Right lobe of liver (tissue), 4 donors: ENCODE results near the gene CYP27C1.

Experiments
- CTCF ChIP-seq, 4 donors: fragments of 200-600 bp in 3 of 4; fragments of 450-650 bp in 1 of 4; IDR thresholded peaks; one replicate each; pipeline versions ENCODE4 v1.5.1 to v1.8.0; 2016 to 2022; ENCODE audit warnings: antibody characterized with exemption in 4 of 4, mild to moderate bottlenecking in 2 of 4
- POLR2A ChIP-seq: fragments of 450-650 bp; IDR thresholded peaks from one replicate; pipeline ENCODE4 v1.6.1; 2017; ENCODE audit warnings: antibody characterized with exemption, mild to moderate bottlenecking
- donor health status: DM: no; HTN: no; CAD: no.
- donor health status: DM: no; HTN: no; CAD: no.
- donor health status: DM: no; HTN: yes; CAD: no.

GRCh38 chr2:127216593-127216992, 3.5 kb downstream of the CYP27C1 start:
- TF ChIP-seq CTCF (IDR thresholded peaks at IDR 0.05): no peak
- no peak for TF ChIP-seq POLR2A
